IMR-90 (cell line): ENCODE results near the gene KRT28. TPM values are rescaled to one million over a fixed set of nuclear protein-coding genes. Genes with fewer than 3 reads are reported as not detected.

Experiments
- ATAC-seq: fragments of 200-7000 bp; cut with Tn5 transposase; 2 replicates; pipeline ENCODE4 v1.9.1; 2020; ENCODE audit warnings: low read depth, mild to moderate bottlenecking, moderate library complexity
- BruUV-seq: library from RNA; stranded (reverse); fragments of 400-500 nt; replicated peaks from 2 replicates; lab custom pipeline; 2021; lab: Mats Ljungman, UMichigan
- CTCF ChIA-PET: fragments of 300-600 bp; formaldehyde crosslinking; extraction: SDS; loops from one replicate; lab custom pipeline; 2021; ENCODE audit warnings: antibody characterized with exemption; lab: Yijun Ruan, JAX
- POLR2A ChIA-PET: fragments of 300-600 bp; sonication (Branson Sonifier 250); formaldehyde crosslinking; loops from one replicate; lab custom pipeline; 2022; ENCODE audit warnings: antibody characterized with exemption; ENCODE audit not compliant: unreplicated experiment; lab: Charles Lee
- DNase-seq: peaks from one replicate; pipeline ENCODE4 v3.0.0; 2013
- H2AFZ ChIP-seq: replicated peaks from 2 replicates; pipeline ENCODE3; 2013; ENCODE audit warnings: low read length, mild to moderate bottlenecking; ENCODE audit not compliant: poor library complexity
- H2AK5ac ChIP-seq: 2 replicates; pipeline ENCODE4 v1.6.1; 2013; ENCODE audit warnings: low read depth, low read length, inconsistent platforms
- H2AK9ac ChIP-seq: replicated peaks from 2 replicates; pipeline ENCODE3; 2013; ENCODE audit warnings: mild to moderate bottlenecking, low read depth, low read length, moderate library complexity; ENCODE audit not compliant: poor library complexity
- H2BK120ac ChIP-seq: 2 replicates; pipeline ENCODE4 v1.6.1; 2013; ENCODE audit warnings: low read depth, low read length, inconsistent platforms
- H2BK15ac ChIP-seq: 3 replicates; pipeline ENCODE4 v1.6.1; 2013; ENCODE audit warnings: low read depth, low read length, inconsistent platforms
- H2BK20ac ChIP-seq: 2 replicates; pipeline ENCODE4 v1.6.1; 2013; ENCODE audit warnings: low read depth, mild to moderate bottlenecking, inconsistent platforms, low read length, moderate library complexity
- H2BK5ac ChIP-seq: 2 replicates; pipeline ENCODE4 v1.6.1; 2013; ENCODE audit warnings: mild to moderate bottlenecking, low read depth, low read length, inconsistent platforms; ENCODE audit not compliant: poor library complexity, severe bottlenecking
- H3K14ac ChIP-seq: replicated peaks from 2 replicates; pipeline ENCODE4 v1.6.1; 2013; ENCODE audit warnings: low read depth, low read length, inconsistent platforms
- H3K18ac ChIP-seq: 2 replicates; pipeline ENCODE4 v1.6.1; 2013; ENCODE audit warnings: low read depth, low read length, control low read depth
- H3K23ac ChIP-seq: 2 replicates; pipeline ENCODE4 v1.6.1; 2013; ENCODE audit warnings: low read depth, low read length, inconsistent platforms
- H3K27ac ChIP-seq: 2 replicates; pipeline ENCODE4 v1.5.1; 2013; ENCODE audit warnings: mild to moderate bottlenecking, control low read depth, low read length; ENCODE audit not compliant: insufficient read depth
- H3K27me3 ChIP-seq: 2 replicates; pipeline ENCODE4 v1.6.1; 2013; ENCODE audit warnings: low read length; ENCODE audit not compliant: control insufficient read depth, insufficient read depth
- H3K36me3 ChIP-seq: 2 replicates; pipeline ENCODE4 v1.6.1; 2013; ENCODE audit warnings: low read length, mixed read lengths; ENCODE audit not compliant: control insufficient read depth, insufficient read depth
- H3K4ac ChIP-seq: 2 replicates; pipeline ENCODE4 v1.6.1; 2013; ENCODE audit warnings: low read depth, low read length, inconsistent platforms
- H3K4me1 ChIP-seq: 2 replicates; pipeline ENCODE4 v1.6.1; 2013; ENCODE audit warnings: low read length, mixed read lengths; ENCODE audit not compliant: control insufficient read depth, insufficient read depth
- H3K4me2 ChIP-seq: 2 replicates; pipeline ENCODE4 v1.6.1; 2013; ENCODE audit warnings: low read depth, mild to moderate bottlenecking, control low read depth, low read length, moderate library complexity
- H3K4me3 ChIP-seq: 2 replicates; pipeline ENCODE4 v1.5.1; 2013; ENCODE audit warnings: low read depth, mild to moderate bottlenecking, control low read depth, low read length, moderate library complexity; ENCODE audit not compliant: insufficient read depth
- H3K56ac ChIP-seq: 2 replicates; pipeline ENCODE4 v1.6.1; 2013; ENCODE audit warnings: low read length, inconsistent platforms; ENCODE audit not compliant: insufficient read depth; ENCODE audit errors: extremely low read depth
- H3K79me1 ChIP-seq, 2 experiments: 2 replicates each; pipeline ENCODE4 v1.6.1; 2013; ENCODE audit warnings: low read length in 2 of 2, inconsistent platforms in 1 of 2, low read depth in 1 of 2
- H3K9ac ChIP-seq: 2 replicates; pipeline ENCODE4 v1.6.1; 2013; ENCODE audit warnings: low read depth, low read length, control low read depth
- H3K9me1 ChIP-seq: 2 replicates; pipeline ENCODE4 v1.6.1; 2013; ENCODE audit warnings: low read length, inconsistent platforms; ENCODE audit not compliant: insufficient read depth
- H3K9me3 ChIP-seq: 2 replicates; pipeline ENCODE4 v1.6.1; 2013; ENCODE audit warnings: low read length; ENCODE audit not compliant: control insufficient read depth, insufficient read depth
- H4K20me1 ChIP-seq: 2 replicates; pipeline ENCODE4 v1.6.1; 2013; ENCODE audit warnings: low read length, inconsistent platforms; ENCODE audit not compliant: insufficient read depth
- H4K5ac ChIP-seq: 2 replicates; pipeline ENCODE4 v1.6.1; 2013; ENCODE audit warnings: mild to moderate bottlenecking, low read depth, low read length, control low read depth
- H4K8ac ChIP-seq, 2 experiments: 2 replicates each; pipeline ENCODE4 v1.6.1; 2013; ENCODE audit warnings: low read depth in 2 of 2, low read length in 2 of 2, control low read depth in 1 of 2, inconsistent platforms in 1 of 2
- H4K91ac ChIP-seq: 2 replicates; pipeline ENCODE4 v1.6.1; 2013; ENCODE audit warnings: low read depth, low read length, inconsistent platforms; ENCODE audit not compliant: insufficient read depth
- SMC3 ChIP-seq: fragments of 150-350 bp; IDR thresholded peaks from 2 replicates; pipeline ENCODE4 v1.6.1; 2016; ENCODE audit warnings: low read depth, mild to moderate bottlenecking, antibody characterized with exemption, low read length, moderate library complexity
- WGBS, 2 experiments: methylation state at CpG; one replicate each; pipeline versions ENCODE4 v1.1.5 to v1.1.7; 2013; ENCODE audit warnings: missing lambda C conversion rate in 2 of 2; ENCODE audit not compliant: insufficient read length in 1 of 2; ENCODE audit errors: extremely low coverage in 2 of 2; 5-methylcytosine and 5-hydroxymethylcytosine counted together
- dilution Hi-C: fragments of 300-500 bp; cut with HindIII; formaldehyde crosslinking; loops from one replicate; pipeline ENCODE4 v1.14.3; 2018; ENCODE audit warnings: low sequenced_read_pairs; ENCODE audit not compliant: unreplicated experiment
- in situ Hi-C: fragments of 300-500 bp; cut with MboI; formaldehyde crosslinking; loops from 3 replicates; pipeline ENCODE4 v1.14.3; 2019; ENCODE audit warnings: low sequenced_read_pairs, inconsistent platforms, mixed read lengths
- intact Hi-C: fragments of 100-400 bp; cut with micrococcal nuclease; formaldehyde crosslinking; loops from 2 replicates; pipeline ENCODE4 v1.10.0; 2022
- polyA plus RNA-seq, 3 experiments: library from polyadenylated mRNA; depleted of rRNA; stranded (reverse); fragments of >200 nt; gene quantifications; 2 replicates each; pipeline ENCODE4 v1.2.3, GENCODE V29; 2012; ENCODE audit warnings: low replicate concordance in 1 of 3
- total RNA-seq: library from RNA; depleted of rRNA; stranded (reverse); fragments of >200 nt; gene quantifications from 2 replicates; pipeline ENCODE4 v1.2.3, GENCODE V29; 2012

The KRT28 gene
- total and polyA plus RNA-seq, 2 of the 4 experiments (the other 2 are of a cell fraction), result not detected

- H2AFZ ChIP-seq, result no peak overlapping the region
- no peak overlapping the region for H2AK5ac ChIP-seq
- no peaks in the 10 kb centered on the region for H3K4me1 ChIP-seq
- in situ Hi-C loops, result loop anchor here (5.0 to 10.0 kb wide), 3 partner anchors 104 to 862 kb away; no protein-coding TSS in a partner anchor
- peaks cover 46% of the 10 kb centered on the region for H3K27me3 ChIP-seq
- no peak overlapping the region for H3K18ac ChIP-seq
- DNase-seq (no peak), ATAC-seq (no peak)
- no peaks in the 10 kb centered on the region for H3K9me3 ChIP-seq
- dilution Hi-C loops, result no loop called here
- H3K36me3 ChIP-seq, result no peaks in the 10 kb centered on the region
- H2BK120ac ChIP-seq, result no peak overlapping the region
- no peak overlapping the region for H2BK20ac ChIP-seq
- no peak overlapping the region for H4K91ac ChIP-seq
- H3K4me2 ChIP-seq, result no peak overlapping the region
- no peak overlapping the region for H3K4ac ChIP-seq
- H3K14ac ChIP-seq, result no peak overlapping the region
- intact Hi-C loops, result loop anchor here (5.0 kb wide), 1 partner anchor 847 kb away; no protein-coding TSS in a partner anchor
- no peak overlapping the region for H4K5ac ChIP-seq
- no peak overlapping the region for H2BK5ac ChIP-seq
- no peak overlapping the region for H2BK15ac ChIP-seq
- H3K27ac ChIP-seq, result no peak overlapping the region
- H4K20me1 ChIP-seq, result no peaks in the 10 kb centered on the region
- no peak overlapping the region for H3K4me3 ChIP-seq
- POLR2A ChIA-PET, result no interaction called here
- H3K9me1 ChIP-seq, result no peaks in the 10 kb centered on the region
- no peak overlapping the region for H2AK9ac ChIP-seq
- no TSS peak for BruUV-seq
- H3K79me1 ChIP-seq, result no peaks in the 10 kb centered on the region
- CTCF ChIA-PET, result no interaction called here
- no peak overlapping the region for H3K9ac ChIP-seq
- no peak for TF ChIP-seq SMC3
- WGBS, 2 experiments, result no CpG with 5 or more reads among the region's 1 CpG
- no peak overlapping the region for H4K8ac ChIP-seq
- H3K56ac ChIP-seq, result no peak overlapping the region
- H3K23ac ChIP-seq, result no peak overlapping the region
Observed at GRCh38 chr17:40800381-40800780, 622 bp upstream of the KRT28 start.
